Superior temporal gyrus (tissue), 1 donor: ENCODE results near the gene CPNE6.

Experiments used
- DNase-seq: peaks from one replicate; pipeline ENCODE4 v3.0.0-alpha.2; 2016; ENCODE audit errors: extremely low spot score

The CPNE6 gene

GRCh38 chr14:24069411-24069735, 2.0 kb upstream of the CPNE6 start:
- no peak for DNase-seq

GRCh38 chr14:24070285-24071143, 848 bp upstream of the CPNE6 start:
- no peak for DNase-seq

- DNase-seq: peak; percentile 53
Observed at GRCh38 chr14:24071836-24072430, 571 bp downstream of the CPNE6 start.

- no peak for DNase-seq
Observed at GRCh38 chr14:24072436-24072835, 1.1 kb downstream of the CPNE6 start.

GRCh38 chr14:24072881-24073877, 1.8 kb downstream of the CPNE6 start:
- no peak for DNase-seq

GRCh38 chr14:24074625-24075484, 3.5 kb downstream of the CPNE6 start:
- no peak for DNase-seq

GRCh38 chr14:24075485-24076301, 4.3 kb downstream of the CPNE6 start:
- DNase-seq: no peak

- no peak for DNase-seq
Observed at GRCh38 chr14:24076302-24076601, 4.9 kb downstream of the CPNE6 start.

- DNase-seq: no peak
Observed at GRCh38 chr14:24077086-24077485, 5.7 kb downstream of the CPNE6 start.

- no peak for DNase-seq
Observed at GRCh38 chr14:24078146-24078545, 6.8 kb downstream of the CPNE6 start.

GRCh38 chr14:24079491-24080141, 8.3 kb downstream of the CPNE6 start:
- DNase-seq: peak; percentile 48

- no peak for DNase-seq
Observed at GRCh38 chr14:24080142-24080530, 8.8 kb downstream of the CPNE6 start.

- peak; percentile 64 for DNase-seq
Observed at GRCh38 chr14:24080888-24081738, 9.8 kb downstream of the CPNE6 start.

- DNase-seq: no peak
Observed at GRCh38 chr14:24081739-24082211, 10.4 kb downstream of the CPNE6 start.

GRCh38 chr14:24082411-24083080, 11.2 kb downstream of the CPNE6 start:
- DNase-seq: no peak

- no peak for DNase-seq
Observed at GRCh38 chr14:24083462-24083861, 12.1 kb downstream of the CPNE6 start.

- DNase-seq: no peak
Observed at GRCh38 chr14:24084440-24084839, 13.1 kb downstream of the CPNE6 start.

GRCh38 chr14:24085215-24085614, 13.9 kb downstream of the CPNE6 start:
- DNase-seq: no peak
